Left colon (tissue), 2 donors: ENCODE data around the gene FAM216A. TPM values are rescaled to one million over a fixed set of nuclear protein-coding genes. Genes with fewer than 3 reads are reported as not detected.
"Not testable (repeated sequence)": the region's sequence is repeated elsewhere in the genome, so short reads cannot be mapped to it uniquely, and the experiment has no call there.

ENCODE experiments used
- ATAC-seq: fragments of 200-7000 bp; cut with Tn5 transposase; one replicate; pipeline ENCODE4 v1.9.1; 2020; ENCODE audit warnings: mild to moderate bottlenecking, moderate library complexity
- DNase-seq, 2 donors: peaks; one replicate each; pipeline ENCODE4 v3.0.0-alpha.2; 2020
- intact Hi-C, 2 donors: fragments of 100-400 bp; cut with DNase I in 1 of 2; cut with micrococcal nuclease in 1 of 2; formaldehyde crosslinking; loops; one replicate each; pipeline versions ENCODE4 v1.11.2 to v1.14.0; 2022; cut with DNase I, micrococcal nuclease
- total RNA-seq, 2 donors: library from RNA; stranded (reverse); fragmentation: NEBNext Ultra II Directional; extraction: Animal tissue kit (Norgen Biotek cat#: 25700); gene quantifications; one replicate each; pipeline ENCODE4 v1.2.1, GENCODE V29; 2021
- donor health status: DM: no; HTN: no; CAD: no.
- donor health status: DM: yes; HTN: yes; CAD: no.

Gene FAM216A
- total RNA-seq, 2 donors from 2014 or later, result 1.5 to 1.6 TPM

DNA sequence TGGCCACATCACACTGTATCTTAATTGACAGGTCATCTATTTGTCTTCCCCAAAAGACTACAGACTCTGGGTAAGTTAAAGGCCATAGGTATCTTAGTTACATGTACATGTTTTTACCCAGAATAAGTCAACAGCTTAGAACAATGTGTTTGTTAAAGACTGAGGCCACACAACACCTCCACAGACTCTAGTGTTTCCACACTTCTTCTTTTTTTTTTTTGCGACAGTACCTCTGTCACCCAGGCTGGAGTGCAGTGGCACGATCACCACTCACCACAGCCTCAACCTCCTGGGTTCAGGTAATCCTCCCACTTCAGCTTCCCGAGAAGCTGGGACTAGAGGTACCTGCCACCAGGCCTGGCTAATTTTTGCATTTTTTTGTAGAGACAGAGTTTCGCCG, 1.9 kb upstream of the FAM216A start:
- intact Hi-C loops, result loop anchor here in 1 of 2 donors (5.0 kb wide), 1 partner anchor 36 kb away; the partner anchor contains the start of genes RAD9B and VPS29
- ATAC-seq (no peak), DNase-seq (no peak)

DNA sequence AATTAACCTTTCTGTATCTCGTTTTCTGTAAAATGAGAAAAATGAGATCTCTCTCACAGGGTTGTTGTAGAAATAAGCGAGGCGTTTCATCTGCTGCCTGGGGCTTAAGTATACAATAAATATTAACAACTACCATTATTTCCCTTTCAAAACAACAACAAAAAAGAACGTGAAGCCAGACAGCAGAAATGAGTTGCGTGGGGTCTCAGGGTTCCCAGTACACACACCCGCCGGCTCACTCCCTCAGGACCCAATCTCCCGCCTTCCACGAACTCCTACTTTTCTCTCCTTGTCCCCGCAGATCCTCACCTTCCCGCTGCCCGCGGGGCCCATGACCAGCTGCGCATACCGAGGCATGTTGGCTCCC, 815 bp upstream of the FAM216A start:
- DNase-seq, result no peak
- intact Hi-C loops, result loop anchor here in 1 of 2 donors (5.0 kb wide), 1 partner anchor 34 kb away; the partner anchor contains the start of genes RAD9B and VPS29
- ATAC-seq, result no peak

DNA sequence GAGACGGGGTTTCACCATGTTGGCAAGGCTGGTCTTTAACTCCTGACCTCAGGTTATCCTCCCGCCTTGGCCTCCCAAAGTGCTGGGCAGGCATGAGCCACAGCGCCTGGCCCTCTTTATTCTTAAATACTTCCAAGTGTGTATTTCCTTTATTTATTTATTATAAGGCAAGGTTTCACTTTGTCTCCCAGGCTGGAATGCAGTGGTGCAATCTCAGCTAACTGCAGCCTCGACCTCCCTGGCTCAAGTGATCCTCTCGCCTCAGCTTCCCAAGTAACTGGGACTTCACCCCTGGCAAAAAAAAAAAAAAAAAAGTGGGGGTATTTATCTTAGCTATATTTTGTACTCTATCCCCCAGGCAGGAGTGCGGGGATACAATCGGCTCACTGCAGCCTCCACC, 6.8 kb downstream of the FAM216A start:
- DNase-seq, result no peak
- no peak for ATAC-seq
- intact Hi-C loops, result no loop called here

DNA sequence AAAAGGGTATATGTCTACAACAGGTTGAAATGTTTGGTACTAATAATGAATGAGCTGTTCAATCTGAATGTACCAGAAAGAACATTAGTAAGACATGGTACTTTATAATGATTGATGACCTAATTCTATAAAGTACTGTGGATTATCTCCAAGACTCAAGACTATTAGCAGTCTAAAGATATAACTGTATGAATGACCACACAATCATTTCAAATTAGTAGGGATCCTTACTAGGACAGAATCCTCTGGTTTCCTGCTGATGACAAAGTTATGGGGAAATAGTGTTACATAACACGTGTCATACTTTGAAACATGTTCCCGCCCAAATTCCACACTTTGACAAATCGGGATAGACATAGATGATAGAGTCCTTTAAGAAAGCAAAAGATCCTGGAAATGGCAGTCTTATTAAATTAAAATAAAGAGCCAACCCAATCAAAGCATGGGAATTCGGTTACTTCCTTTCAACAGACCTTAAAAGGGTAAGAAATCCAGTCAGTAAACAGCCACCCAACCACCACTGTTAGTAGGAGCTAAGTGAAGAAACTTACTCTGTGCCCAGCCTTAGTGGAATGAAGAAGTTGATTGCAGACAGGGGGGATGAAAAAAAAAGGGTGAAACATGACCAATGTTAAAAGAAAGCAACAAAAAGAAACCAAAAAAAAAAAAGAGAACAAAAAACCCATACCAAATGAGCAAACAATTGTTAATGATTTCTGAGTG, 30.5 kb downstream of the FAM216A start:
- intact Hi-C loops, result no loop called here

DNA sequence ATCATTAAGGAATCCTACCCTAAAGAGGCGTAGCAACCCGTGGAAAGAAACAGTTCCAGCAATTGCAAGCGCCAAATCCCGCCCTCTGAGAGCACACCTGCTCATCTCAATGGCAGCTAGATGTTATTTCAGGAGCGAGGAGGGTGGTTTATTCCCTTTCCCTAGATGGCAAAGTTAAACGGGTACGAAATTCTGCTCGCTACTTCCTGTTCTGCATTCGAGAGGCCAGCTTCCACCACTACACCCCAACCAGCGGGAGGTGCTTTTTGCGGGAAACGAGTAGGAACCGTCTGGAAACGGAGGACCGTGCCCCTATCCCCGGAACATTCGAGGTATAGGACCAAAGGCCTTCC, 32.7 kb downstream of the FAM216A start:
- intact Hi-C loops, result loop anchor here (5.0 to 10.0 kb wide), 2 partner anchors 34 to 103 kb away; partner anchors contain the start of genes FAM216A (in 1 of the 2) and GPN3 (in 1 of the 2)
- ATAC-seq, result peak; percentile 52
- peak in 1 of 2 donors; percentile 57 for DNase-seq

More for the DNA sequence above, 30.5 kb downstream of the FAM216A start:
- no peak for ATAC-seq
- DNase-seq, result no peak

DNA sequence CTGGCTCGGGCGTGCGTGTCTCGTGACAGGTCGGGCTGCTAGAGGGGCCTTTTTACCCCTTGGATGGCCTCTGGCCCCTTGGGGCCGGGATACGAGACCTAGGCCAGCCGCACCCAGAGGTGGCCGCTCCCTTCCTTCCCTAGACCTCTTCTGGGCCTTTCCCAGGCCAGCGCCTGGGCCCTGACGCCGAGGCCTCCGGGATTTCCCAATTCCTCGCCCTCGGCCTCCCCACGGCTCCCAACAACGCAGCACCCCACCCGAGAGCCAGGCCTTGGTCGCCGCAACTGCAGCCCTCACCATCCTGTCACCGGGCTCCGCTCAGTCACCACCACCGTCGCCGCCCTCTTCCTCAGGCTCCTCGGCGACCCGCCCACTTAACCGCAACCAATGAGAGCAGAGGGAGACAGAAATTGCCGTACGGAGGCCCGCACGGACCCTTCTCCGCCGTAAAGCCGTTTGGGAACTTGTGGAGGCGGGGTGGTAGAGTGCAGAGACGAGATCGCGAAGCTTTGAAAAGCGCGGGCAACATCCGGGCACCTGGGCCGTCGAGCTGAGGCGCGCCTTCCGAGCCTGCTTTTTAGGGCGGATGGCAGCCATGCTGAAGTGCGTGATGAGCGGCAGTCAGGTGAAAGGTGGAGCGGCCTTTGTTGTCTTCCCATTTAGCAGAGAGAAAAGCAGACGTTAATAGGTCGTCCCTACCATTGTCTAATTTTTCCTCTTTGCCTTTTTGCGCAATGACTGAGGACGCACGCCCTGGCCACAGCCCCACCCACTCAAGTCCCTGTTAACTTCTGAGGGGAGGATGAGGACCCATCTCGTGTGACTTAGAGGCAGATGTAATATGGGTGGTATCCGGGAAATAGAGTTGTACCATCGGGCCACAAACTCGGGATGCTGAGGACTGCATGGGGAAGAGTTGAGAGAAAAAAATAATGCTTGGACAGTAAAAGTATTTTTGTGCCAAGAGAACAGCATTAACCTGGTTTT, 33.4 kb downstream of the FAM216A start, which contains the start of the genes RAD9B and VPS29:
RAD9B (plus strand) TSS at position 580 of the 987 bp plus-strand sequence; CDS start at position 587, 7 bp downstream.
VPS29 (minus strand) TSS at position 360 of the 987 bp plus-strand sequence; CDS start at position 300, 60 bp downstream.
- intact Hi-C loops, result loop anchor here (5.0 to 10.0 kb wide), 2 partner anchors 35 to 103 kb away; partner anchors contain the start of genes FAM216A (in 1 of the 2) and GPN3 (in 1 of the 2)
- ATAC-seq (peak; percentile 95), DNase-seq (peak; percentile 98)

DNA sequence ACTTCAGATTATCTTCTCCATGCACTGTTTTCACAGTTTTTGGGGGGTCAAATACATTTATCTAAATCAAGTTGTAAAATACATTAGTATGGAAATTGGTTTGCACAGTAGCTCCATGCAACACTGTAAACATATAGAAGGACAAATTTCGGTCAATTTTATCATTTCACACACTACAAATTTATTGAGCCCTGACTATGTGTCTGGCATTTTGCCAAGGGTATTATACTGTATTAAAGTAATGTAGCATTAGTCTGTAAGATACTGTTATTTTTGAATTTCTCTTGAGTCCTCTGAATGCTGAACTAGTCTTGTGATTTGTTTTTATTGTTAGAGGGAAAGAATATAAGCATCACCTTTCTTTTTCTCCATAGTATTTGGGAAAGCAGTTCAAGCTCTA, 34.8 kb downstream of the FAM216A start:
- intact Hi-C loops, result loop anchor here (5.0 to 10.0 kb wide), 2 partner anchors 36 to 101 kb away; partner anchors contain the start of genes FAM216A (in 1 of the 2) and GPN3 (in 1 of the 2)
- DNase-seq (no peak), ATAC-seq (no peak)

DNA sequence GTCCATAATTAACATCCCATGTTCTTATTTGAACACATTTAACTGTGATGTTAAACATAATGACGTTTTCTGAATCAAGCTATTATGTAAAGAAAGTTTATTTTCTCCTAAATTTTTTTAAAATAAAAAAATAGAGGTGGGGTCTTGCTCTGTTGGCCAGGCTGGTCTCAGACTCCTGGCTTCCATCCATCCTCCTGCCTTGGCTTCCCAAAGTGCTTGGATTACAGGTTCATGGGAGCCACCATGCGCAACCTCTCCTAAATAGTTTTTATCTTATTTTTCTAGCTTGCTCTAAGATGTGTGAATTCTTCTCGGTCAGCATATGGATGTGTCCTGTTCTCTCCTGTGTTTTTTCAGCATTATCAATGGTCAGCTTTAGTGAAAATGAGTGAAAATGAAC, 36.7 kb downstream of the FAM216A start:
- no peak for ATAC-seq
- intact Hi-C loops, result loop anchor here in 1 of 2 donors (10.0 kb wide), 1 partner anchor 99 kb away; no protein-coding TSS in a partner anchor
- DNase-seq, result no peak

DNA sequence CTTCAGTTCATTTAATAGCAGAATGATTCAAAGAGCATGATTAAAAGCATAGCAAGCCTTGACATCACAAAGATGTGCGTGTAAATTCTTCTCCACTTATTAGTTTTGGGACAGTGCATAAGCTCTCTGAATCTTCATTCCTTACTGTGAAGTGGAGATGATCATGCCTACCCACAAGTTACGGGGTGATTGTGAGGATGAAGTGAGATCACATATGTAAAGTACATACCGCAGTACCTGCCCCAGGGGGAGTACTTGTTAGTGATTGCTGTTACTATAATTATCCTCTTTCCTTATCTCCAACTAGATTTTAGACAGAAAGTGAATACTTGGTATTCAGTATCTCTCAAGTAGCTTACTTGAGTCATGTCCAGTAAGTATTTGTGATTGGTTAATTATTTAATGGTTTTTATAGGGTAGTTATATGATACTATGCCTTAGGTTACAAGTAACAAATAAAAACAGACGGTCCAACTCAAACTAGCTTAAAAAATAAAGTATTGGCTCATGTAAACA, 39.5 kb downstream of the FAM216A start:
- ATAC-seq (no peak), DNase-seq (no peak)
- intact Hi-C loops, result loop anchor here in 1 of 2 donors (10.0 kb wide), 1 partner anchor 97 kb away; no protein-coding TSS in a partner anchor

DNA sequence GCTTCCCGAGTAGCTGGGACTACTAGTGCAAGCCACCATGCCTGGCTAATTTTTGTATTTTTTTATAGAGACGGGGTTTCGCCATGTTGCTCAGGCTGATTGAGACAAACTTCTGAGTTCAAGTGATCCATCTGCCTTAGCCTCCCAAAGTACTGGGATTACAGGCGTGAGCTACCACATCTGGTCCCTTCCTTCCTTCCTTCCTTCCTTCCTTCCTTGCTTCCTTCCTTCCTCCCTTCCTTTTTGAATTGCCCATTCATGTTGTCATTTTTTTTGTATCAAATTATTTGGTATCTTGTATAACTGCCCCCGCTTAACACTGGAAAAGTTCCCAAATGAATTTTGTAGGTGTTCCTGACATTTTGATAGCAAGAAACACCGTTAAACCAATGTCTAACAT, 45.2 kb downstream of the FAM216A start:
- DNase-seq (no peak), ATAC-seq (no peak)
- intact Hi-C loops, result loop anchor here in 1 of 2 donors (5.0 kb wide), 1 partner anchor 88 kb away; no protein-coding TSS in a partner anchor

DNA sequence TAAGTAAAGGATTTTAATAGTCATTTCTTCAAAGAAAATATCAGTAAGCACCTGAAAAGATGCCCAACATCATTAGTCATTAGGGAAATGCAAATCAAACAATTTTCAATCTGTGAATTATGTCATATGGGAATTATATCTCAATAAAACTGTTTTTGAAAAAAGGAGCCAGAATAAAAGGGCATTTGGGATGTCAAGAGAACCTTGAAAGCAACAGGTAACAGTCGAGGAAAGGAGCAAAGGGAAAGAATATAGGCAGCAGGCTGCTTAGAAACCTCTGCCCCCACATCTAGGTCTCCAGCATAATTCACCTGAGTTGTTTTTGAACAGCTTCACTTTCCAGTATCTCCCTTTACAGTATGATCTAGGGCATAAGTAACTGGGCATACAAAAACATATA, 45.7 kb downstream of the FAM216A start:
- intact Hi-C loops, result loop anchor here in 1 of 2 donors (5.0 kb wide), 1 partner anchor 88 kb away; no protein-coding TSS in a partner anchor
- ATAC-seq, result no peak
- DNase-seq, result no peak

DNA sequence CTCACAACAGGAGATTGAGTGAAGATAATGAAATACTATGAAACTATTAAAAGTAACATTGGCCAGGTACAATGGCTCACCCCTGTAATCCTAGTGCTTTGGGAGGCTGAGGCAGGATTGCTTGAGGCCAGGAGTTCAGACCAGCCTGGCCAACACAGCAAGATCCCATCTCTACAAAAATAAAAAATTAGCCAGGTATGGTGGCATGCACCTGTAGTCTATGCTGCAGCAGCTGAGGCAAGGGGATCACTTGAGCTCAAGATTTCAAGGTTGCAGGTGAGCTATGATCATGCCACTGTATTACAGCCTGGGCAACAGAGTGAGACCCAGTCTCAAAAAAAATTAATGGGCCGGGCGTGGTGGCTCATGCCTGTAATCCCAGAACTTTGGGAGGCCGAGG, 48.4 kb downstream of the FAM216A start:
- no peak for DNase-seq
- intact Hi-C loops, result no loop called here
- ATAC-seq, result no peak

DNA sequence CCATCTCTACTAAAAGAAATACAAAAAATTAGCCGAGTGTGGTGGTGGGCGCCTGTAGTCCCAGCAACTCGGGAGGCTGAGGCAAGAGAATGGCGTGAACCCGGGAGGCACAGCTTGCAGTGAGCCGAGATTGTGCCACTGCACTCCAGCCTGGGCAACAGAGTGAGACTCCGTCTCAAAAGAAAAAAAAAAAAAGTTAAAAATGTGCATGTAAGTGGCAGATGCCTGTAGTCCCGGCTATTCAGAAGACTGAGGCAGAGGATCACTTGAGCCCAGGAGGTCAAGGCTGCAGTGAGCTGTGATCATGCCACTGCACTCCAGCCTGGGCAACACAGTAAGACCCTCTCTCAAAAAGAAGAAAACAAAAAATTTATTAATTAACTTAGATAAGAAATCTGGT, 49.4 kb downstream of the FAM216A start:
- intact Hi-C loops, DNase-seq, ATAC-seq: not testable (repeated sequence)

DNA sequence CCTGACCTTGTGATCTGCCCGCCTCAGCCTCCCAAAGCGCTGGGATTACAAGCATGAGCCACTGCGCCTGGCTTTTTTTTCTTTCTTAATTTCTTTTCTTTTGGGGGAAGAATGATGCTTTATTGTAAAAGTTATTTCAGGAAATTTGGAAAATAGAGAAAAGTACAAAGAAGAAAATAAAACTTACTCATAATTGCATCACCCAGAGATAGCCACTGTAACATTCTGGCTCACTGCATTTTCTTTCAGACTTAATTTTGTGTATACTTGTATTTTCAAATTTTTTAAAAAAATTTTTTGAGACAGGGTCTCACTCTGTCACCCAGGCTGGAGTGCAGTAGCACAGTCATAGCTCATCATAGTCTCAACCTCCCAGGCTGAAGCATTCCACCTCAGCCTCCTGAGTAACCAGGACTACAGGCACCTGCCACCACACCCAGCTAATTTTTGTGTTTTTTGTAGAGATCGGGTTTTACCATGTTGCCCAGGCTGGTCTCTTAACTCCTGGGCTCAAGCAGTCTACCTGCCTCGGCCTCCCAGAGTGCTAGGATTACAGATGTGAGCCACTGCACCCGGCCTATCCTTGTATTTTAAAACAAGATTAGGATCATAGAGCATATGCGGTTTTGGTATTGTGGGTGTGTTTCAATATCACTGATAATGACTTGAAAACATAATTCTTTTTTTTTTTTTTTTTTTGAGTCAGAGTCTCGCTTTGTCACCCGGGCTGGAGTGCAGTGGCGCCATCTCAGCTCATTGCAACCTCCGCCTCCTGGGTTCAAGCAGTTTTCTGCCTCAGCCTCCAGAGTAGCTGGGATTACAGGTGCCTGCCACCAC, 52.4 kb downstream of the FAM216A start:
- intact Hi-C loops, DNase-seq: not testable (repeated sequence)

DNA sequence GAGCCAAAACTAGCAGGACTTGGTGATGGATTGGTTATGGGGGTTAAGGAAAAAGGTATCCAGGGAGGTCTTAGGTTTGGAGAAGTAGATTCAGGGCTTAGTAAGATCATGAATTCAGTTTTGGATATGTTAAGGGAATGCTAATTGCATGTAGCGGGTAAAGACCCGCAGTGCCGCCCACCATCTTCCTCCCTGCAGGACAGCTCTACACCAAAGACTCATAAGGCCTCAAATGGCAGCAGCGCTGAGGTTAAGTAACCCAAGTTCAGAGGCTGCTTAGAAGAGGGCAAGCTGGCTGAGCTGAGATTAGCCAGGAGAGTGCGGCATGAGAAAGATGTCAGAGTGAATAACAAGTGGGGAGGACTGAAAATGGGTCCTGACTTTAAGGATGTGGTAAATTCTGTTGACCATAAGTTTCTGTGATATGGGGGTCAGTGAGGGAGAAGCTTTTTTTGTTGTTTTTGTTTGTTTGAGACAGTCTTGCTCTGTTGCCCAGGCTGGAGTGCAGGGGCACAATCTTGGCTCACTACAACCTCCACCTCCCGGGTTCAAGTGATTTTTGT, 59.7 kb downstream of the FAM216A start:
- no peak for ATAC-seq
- intact Hi-C loops, result no loop called here

More for the DNA sequence above, 52.4 kb downstream of the FAM216A start:
- ATAC-seq, result not testable (repeated sequence)

DNA sequence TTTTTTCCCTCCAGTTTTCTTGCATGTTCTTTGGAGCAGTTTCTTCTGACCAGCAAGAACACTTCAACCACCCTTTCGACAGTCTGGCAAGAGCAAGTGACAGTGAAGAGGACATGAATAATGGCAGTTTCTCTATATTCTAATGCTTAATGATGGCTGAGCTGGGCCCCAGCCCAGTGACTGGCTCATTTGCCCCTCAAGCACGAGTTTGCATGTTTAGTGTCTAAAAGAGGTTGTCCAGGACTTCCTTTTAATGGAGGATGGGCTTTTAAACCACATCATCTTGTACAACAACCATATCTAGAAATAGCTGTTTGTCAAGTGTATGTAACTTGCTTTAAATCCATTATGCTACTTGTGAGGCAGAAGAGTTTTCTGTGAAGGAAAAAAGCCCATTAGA, 61.9 kb downstream of the FAM216A start:
- intact Hi-C loops, result no loop called here
- no peak for ATAC-seq
- no peak for DNase-seq

More for the DNA sequence above, 59.7 kb downstream of the FAM216A start:
- no peak for DNase-seq

DNA sequence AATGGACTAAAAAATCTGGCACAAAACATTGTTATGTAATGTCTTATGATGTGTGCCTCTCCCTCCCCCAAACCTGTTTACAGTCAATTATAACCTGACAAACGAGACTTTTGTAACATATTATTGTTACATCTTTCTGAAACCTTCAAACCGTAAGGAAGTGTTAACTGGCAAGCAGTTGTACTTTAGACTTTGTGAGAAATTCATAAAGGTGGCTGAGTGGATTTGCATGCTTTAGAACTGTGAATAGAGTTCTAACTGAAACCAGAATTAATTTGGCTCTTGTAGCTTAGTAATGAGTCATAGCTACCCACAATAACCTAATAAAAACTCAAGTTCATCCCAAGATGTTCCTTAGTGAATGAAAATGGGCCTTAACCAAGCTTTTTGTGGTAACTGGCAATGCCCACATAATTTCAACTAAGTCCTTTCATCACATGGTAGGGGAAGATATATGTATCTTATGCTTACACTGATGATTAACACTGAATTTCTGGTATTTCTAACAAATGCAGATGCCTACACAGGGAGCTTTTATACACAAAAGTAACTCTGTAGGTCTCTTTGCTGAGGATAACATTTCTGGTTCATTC, 63.2 kb downstream of the FAM216A start:
- peak; percentile 82 for ATAC-seq
- DNase-seq, result no peak
- intact Hi-C loops, result no loop called here
